ENCODE results near the gene ACTL6A. TPM values are rescaled to one million over a fixed set of nuclear protein-coding genes. Genes with fewer than 3 reads are reported as not detected.

Gene ACTL6A
- total RNA-seq, 1 donor from 2014 or later: 22.6 TPM

- Histone ChIP-seq H3K27me3 (ENCODE audit: low read depth) (no peaks in the 10 kb centered on the region), H3K4me1 (peaks cover 69% of the 10 kb centered on the region), H3K4me3 (peak within 1 kb of the TSS; percentile 75), H3K9me3 (replicated peaks) (no peaks in the 10 kb centered on the region), H3K36me3 (peaks cover 52% of the 10 kb centered on the region), H3K27ac (replicated peaks) (peak within 1 kb of the TSS; percentile 93)
- intact Hi-C loops (cut with micrococcal nuclease): no loop called here
- no peak for TF ChIP-seq CTCF (IDR thresholded peaks at IDR 0.05; ENCODE audit: borderline replicate concordance)
- DNase-seq: peak; percentile 93
Observed at GRCh38 chr3:179604321-179605078, 41.8 kb downstream of the ACTL6A start, which contains the start of the genes MRPL47 and NDUFB5. Gene MRPL47, minus strand, starts transcription at chr3:179604638. Its CDS starts 14 bp downstream, at chr3:179604624. Gene NDUFB5, plus strand, starts transcription at chr3:179604794. Its CDS starts 22 bp downstream, at chr3:179604816.

DNA sequence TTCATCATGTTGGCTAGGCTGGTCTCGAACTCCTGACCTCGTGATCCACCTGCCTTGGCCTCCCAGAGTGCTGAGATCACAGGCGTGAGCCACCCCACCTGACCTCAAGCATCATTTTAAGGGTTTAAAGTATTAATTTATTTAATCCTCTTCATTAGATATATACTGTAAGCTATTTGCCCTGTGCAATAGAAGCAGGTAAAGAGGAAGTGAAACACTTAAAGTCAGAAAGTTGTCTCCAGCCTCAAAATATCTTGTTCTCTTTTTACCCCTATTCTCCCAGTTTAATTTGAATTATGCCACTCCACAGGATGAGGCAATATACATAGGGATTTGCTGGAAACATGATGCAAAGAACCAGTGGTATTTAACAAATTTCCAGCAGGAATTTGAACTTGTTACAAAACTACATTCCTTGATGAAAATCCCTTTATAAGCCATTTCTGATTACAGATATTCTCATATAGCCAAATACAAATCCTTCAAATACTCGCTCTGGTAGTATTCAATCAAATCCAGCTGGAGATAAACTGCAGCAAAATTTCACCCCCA, 43.9 kb downstream of the ACTL6A start:
- Histone ChIP-seq H3K27ac (replicated peaks) (no peak overlapping the region), H3K27me3 (ENCODE audit: low read depth) (no peaks in the 10 kb centered on the region), H3K36me3 (peaks cover 45% of the 10 kb centered on the region), H3K9me3 (replicated peaks) (no peaks in the 10 kb centered on the region), H3K4me3 (peak overlapping the region; percentile 75), H3K4me1 (peaks cover 83% of the 10 kb centered on the region)
- no peak for TF ChIP-seq CTCF (IDR thresholded peaks at IDR 0.05; ENCODE audit: borderline replicate concordance)
- no peak for DNase-seq
- intact Hi-C loops (cut with micrococcal nuclease): no loop called here

DNA sequence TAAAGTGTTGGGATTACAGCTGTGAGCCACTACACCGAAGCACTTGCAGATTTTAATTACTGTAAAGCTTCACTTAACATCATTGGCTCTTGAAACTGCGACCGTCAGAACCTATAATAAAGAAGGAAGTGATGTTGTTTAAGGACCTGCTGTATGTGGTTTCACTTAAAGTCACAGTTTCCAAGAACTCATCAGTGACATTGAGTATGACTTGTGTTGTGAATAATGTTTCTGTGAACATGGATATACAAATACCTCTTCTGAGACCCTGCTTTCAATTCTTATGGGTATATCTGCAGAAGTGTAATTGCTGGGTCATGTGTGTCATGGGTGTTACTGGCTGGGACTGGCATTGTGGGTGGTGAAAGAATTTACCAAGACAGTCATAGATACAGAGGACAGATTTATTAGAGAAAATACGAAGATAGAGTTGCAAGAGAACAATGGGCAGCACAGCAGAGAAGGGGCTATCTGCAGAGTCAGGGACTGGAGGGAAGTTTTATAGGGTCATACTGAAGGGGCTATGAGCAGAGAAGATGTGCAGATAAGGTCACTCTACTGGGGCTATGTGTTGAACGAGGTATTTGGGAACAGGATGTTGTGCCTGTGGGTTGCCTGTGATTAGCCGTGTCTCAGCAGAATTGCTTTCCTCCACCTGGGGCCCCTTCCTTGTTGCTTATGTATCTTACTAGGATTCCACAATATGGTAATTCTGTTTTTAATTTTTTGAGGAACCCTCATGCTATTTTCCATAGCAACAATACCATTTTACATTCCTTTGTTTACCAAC, 46.4 kb downstream of the ACTL6A start:
- TF ChIP-seq CTCF (IDR thresholded peaks at IDR 0.05; ENCODE audit: borderline replicate concordance): no peak
- peaks cover 40% of the 10 kb centered on the region for H3K36me3 ChIP-seq
- no peak overlapping the region for H3K4me3 ChIP-seq
- intact Hi-C loops (cut with micrococcal nuclease): no loop called here
- peaks cover 85% of the 10 kb centered on the region for H3K4me1 ChIP-seq
- no peak overlapping the region for H3K27ac ChIP-seq (replicated peaks)
- no peak for DNase-seq
- H3K9me3 ChIP-seq (replicated peaks): no peaks in the 10 kb centered on the region
- no peaks in the 10 kb centered on the region for H3K27me3 ChIP-seq (ENCODE audit: low read depth)

DNA sequence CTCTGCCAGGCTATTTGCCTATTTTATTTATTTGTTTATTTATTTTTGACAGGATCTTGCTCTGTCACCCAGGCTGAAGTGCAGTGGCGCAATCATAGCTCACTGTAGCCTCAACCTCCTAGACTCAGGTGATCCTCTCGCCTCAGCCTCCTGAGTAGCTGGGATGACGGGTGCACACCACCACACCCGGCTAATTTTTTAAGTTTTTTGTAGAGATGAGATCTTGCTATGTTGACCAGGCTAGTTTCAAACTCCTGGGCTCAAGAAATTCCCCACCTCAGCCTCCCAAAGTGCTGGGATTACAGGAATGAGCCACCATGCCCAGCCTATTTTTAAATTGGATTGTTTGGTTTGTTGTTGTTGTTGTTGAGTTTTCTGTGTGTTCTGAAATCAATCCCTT, 47.3 kb downstream of the ACTL6A start:
- peaks cover 86% of the 10 kb centered on the region for H3K4me1 ChIP-seq
- no peak for TF ChIP-seq CTCF (IDR thresholded peaks at IDR 0.05; ENCODE audit: borderline replicate concordance)

GRCh38 chr3:179613807-179614206, 51.1 kb downstream of the ACTL6A start:
- Histone ChIP-seq H3K27ac (replicated peaks) (no peak overlapping the region), H3K4me3 (no peak overlapping the region), H3K4me1 (peaks cover 57% of the 10 kb centered on the region), H3K36me3 (peaks cover 55% of the 10 kb centered on the region), H3K9me3 (replicated peaks) (no peaks in the 10 kb centered on the region), H3K27me3 (ENCODE audit: low read depth) (no peaks in the 10 kb centered on the region)
- intact Hi-C loops (cut with micrococcal nuclease): no loop called here
- TF ChIP-seq CTCF (IDR thresholded peaks at IDR 0.05; ENCODE audit: borderline replicate concordance): no peak
- no peak for DNase-seq

More for the DNA sequence above, 47.3 kb downstream of the ACTL6A start:
- Histone ChIP-seq H3K36me3 (peaks cover 40% of the 10 kb centered on the region), H3K4me3 (no peak overlapping the region), H3K27me3 (ENCODE audit: low read depth) (no peaks in the 10 kb centered on the region), H3K27ac (replicated peaks) (no peak overlapping the region), H3K9me3 (replicated peaks) (no peaks in the 10 kb centered on the region)
- DNase-seq: no peak
- intact Hi-C loops (cut with micrococcal nuclease): no loop called here
